Endometrial microvascular endothelial cells (primary cell): Measurements from ENCODE around the gene DMD. TPM values are rescaled to one million over a fixed set of nuclear protein-coding genes. Genes with fewer than 3 reads are reported as not detected.

Experiments used
- in situ Hi-C: cut with HindIII; loops from 2 replicates; pipeline ENCODE4 v1.10.0; 2017; ENCODE audit warnings: low sequenced_read_pairs, low pct_unique_long_range_greater_than_20kb; ENCODE audit errors: inconsistent ontology term
- total RNA-seq: library from RNA; depleted of rRNA; stranded (reverse); fragments of >200 nt; gene quantifications from one replicate; pipeline ENCODE4 v1.2.3, GENCODE V29; 2015; ENCODE audit errors: inconsistent ontology term

The DMD gene
- total RNA-seq, 1 donor from 2014 or later, result 1.2 TPM

DNA sequence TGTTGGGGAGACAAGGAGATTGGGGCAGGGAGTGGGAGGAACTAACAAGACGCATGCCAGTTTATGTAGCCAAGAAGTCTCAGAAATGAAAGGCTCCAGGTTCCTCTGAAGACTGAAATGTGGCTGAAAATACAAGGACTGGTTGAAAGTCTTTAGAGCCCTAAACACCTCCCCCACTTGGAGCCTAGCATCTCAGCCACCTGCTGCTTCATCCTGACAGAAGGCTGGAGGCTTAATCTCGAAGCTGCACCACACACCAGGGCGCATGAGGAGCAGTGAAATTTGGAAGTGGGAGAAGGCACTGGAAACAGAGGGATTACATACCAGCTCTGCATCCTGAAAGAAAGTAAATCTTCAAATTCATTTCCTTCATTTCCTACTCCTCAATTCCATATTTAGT lies 1978.8 kb downstream of the DMD start:
- in situ Hi-C loops, result no loop called here

DNA sequence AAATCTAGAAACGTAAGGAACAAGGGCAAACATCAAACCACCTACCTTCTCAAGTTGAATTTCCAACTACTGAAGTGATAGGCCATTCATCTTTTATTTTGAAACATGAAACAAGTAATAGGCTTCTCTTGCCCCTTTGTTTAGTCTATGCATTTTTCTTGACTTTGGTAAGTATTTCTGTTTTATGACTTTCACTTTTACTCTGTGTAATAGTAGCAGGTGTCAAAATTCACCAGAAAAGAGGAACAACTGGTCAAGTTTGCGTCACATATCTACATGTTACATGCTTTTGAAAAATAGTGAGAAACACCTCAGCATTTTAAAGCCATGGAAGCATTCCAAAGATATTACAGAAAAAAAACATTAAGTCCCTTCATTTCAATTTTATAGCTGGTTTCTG lies 1982.4 kb downstream of the DMD start:
- in situ Hi-C loops, result no loop called here

DNA sequence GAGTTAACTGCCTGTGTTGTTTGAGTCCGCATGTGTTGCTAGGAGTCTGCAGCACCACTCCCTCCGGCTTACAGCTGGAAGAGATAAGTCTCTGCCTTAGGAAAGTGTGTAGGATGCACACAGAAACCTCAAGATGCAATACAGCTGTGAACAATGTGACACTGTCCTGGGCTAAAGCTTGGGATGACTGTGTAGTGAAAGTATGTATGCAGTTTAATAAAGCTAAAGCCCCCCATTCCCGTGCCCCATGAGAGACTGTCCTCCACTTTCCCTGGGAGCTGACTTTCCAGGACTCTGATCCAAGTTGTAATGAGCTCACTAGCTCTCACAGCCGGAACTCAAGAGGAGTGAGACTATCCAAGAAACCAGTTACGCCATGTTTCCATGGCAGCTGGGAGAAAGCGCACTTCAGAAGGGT lies 1982.9 kb downstream of the DMD start:
- in situ Hi-C loops, result no loop called here

DNA sequence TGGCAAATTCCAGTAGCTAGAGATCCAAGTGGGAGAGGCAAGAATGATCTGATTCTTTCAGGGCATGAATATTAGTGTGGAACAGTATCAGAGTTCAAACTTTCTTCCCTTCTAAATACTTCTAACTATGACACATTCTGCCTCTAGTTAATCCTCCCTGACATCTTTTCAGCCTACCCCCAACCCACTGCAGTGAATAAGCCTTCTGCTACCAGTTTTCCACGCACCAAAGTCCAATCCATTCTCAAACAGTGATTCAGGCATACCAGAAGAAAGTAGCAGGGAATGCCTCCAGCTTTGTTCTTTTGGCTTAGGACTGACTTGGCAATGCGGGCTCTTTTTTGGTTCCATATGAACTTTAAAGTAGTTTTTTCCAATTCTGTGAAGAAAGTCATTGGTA lies 1984.1 kb downstream of the DMD start:
- in situ Hi-C loops, result no loop called here

DNA sequence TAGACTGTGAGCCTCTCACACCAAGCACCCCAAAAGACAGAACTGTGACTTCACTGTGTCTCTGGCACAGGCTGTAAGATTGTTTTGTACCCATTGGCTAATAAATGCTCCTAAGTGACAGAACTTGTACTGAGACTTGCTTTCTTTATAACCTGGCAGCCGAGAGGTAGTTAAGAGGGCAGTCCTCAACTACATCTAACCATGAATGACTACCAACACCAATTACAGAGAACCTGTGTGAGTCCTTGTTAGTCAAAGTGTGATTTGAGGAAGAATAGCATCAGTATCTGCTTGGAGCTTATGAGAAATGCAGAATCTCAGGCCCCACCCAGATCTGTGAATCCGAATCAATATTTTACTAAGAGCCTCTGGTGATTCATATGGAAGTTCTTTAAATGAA lies 1985.5 kb downstream of the DMD start:
- in situ Hi-C loops, result no loop called here

DNA sequence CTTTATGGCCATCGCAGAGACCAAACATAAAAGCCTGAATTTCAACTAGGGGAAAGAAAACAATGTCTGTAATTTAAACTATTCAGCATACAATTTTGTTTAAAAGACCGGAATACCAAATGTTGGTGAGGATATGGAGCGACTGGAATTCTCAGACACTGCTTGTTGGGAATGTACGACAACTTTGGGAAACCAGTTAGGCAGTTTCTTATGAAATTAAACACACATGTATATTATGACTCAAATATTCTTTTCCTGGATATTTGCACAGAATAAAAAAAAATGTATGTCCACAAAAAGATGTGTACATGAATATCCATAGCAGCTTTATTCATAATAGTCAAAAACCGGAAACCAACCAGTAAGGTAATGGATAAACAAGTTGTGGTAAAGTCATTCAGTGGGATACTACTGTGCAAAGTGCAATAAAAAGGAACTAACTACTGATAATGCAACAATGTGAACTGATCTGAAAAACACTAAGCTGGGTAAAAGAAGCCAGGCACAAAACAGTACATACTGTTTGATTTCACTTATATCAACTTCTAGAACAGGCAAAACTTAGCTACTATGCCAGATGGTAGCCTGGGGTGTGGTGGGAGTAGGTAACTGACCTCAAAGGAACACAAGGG lies 1986.9 kb downstream of the DMD start:
- in situ Hi-C loops, result no loop called here

DNA sequence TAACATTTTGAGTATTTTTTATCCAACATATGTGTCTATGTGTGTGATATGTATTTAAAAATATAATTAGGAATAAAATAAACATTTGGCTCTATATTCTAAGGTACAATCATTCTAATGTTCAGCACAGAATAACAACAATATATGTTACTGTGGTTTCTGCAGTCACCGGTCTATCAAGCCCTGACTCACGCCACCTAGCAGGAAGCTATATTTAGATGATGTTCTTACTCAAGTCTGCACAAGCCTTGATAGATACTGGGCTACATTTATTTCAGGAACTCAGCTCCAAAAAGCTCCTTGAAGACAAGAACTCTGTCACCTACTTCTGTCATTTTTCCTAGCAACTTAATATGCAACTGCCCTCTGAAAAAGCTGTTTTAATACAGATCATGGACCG lies 1987.5 kb downstream of the DMD start:
- in situ Hi-C loops, result no loop called here

DNA sequence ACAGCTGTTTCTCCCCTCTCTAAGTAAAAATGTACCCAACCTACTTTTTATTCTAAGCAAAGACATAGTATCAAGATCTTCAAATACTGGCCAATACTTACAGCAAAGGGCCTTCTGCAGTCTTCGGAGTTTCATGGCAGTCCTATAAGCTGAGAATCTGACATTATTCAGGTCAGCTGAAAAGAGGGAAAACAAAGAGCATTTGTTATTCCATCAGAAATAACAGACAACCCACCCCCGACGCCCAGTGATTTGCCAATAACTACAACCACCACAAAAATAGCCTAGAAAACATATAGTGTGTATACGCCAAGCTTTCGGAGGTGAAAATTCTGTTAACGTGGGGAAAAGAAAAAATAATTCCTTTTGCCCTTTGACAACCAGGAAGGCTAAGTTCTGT lies 1988.4 kb downstream of the DMD start:
- in situ Hi-C loops, result no loop called here

DNA sequence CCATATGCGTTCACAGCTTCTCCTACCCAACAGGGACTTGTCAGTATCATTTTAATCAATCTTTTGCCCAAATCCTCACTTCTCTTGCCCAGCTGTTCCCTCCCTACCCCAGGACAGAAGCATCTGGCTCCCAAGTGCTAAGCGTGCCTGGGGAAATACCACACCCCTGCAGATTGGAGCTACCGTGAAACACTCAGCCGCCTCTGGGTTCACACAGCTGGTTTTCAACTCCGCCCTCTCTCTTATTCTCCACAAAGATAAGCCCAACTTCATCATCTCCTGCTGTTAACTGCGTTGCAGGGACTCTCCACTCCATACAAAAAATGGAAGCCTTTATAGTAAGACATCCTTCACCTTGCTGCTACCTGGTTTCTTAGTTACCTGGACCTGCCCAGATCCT lies 1992.2 kb downstream of the DMD start:
- in situ Hi-C loops, result no loop called here

DNA sequence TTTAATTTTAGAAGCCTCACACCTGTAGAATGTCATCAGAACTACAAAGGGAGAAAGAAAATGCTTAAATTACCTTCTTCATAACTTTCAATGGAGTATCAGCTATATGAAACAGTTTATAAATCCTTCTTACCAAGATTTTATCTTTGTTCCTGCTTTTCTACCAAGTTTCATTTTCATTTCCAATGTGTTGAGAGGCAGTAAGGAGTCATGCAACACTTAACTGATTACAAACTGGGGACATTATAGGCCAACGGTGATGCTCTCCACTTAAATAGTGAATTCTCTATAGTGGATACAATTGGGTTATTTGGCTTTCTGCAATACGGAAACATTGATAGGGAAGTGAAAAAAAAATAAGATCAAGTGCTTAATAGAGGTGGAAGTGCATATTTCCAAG lies 1994.3 kb downstream of the DMD start:
- in situ Hi-C loops, result no loop called here

DNA sequence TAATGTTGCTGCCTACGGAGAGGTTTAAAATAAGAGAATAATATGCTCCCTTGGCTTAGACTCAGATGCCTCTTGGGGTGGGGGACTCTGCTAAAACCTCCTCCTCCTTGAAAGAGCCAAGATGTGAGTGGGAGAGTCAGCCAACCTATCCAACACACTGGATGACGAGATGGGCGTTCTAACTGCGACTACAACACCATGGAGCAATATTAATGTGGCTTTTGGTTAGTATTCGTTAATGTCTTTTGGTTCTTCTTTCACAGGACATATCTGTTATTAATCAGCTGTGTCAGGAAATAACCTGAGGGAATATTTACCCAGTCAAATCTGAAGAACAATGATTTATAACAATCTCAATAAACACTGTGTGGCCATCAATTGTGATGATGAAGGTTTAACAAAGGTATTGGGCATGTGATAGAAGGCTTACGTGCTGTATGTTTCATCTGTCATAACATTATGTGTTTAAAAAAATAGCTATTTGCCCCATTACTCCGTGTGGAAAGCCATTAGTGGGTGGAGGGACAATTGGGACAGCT lies 1996.0 kb downstream of the DMD start:
- in situ Hi-C loops, result no loop called here

DNA sequence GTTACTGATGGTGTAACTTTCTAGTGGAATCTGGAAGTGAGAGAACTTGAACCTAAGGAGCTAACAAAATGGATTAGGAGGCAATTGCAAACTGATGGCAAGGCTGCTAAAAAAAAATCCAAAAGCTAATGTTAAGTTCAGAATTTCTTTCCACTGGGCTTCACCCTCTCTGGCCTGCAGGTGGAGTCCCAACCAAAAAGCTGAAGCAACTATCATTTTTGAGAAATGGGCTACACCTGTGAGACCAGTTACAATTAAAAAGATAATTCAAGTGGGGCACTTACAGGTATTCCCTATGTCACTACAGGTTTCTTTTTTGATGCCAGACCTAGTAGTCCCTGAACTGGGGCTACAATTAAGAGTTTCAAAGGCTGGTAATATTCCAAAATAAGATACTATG lies 1997.4 kb downstream of the DMD start:
- in situ Hi-C loops, result no loop called here

DNA sequence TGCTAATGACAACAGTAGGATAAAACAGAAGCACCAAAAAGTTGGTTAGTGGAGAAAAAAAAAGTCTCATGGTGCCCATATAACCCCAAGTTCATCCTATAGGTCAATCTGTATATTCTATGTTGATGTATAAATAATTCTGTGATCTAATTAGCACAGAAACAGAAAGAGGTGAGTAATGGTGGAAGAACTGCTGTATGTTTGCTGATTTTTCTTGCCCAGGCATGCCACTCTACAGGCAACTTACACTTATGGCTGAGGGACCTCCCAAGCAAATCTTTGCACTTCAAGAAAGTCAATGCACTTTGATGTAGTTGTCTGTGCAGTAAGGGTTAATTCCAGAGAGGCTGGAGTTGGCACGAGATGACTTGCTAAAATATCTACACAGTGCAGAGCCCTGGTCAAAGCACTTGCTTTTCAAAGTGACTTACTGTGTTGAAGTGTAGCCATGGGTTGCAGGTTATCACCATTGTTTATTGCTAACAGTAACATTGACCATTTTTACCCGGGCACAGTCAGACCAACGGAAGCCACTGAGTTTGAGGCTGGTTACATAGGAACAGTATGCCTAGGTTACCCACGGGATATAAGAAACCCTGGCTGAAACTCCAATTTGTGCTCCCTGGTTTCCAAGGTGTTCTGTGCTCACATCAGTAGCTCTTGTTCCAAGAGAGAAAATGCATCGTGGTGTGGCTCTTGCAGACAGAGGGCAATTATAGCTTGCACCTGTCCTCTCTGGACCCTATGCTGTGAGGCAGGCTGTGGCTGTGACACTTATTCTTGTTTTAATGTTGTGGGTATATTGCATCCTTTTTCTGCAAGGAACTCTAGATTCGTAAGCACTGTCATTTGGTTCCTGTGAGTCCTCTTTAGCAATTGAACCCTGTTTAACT lies 1998.2 kb downstream of the DMD start:
- in situ Hi-C loops, result no loop called here

DNA sequence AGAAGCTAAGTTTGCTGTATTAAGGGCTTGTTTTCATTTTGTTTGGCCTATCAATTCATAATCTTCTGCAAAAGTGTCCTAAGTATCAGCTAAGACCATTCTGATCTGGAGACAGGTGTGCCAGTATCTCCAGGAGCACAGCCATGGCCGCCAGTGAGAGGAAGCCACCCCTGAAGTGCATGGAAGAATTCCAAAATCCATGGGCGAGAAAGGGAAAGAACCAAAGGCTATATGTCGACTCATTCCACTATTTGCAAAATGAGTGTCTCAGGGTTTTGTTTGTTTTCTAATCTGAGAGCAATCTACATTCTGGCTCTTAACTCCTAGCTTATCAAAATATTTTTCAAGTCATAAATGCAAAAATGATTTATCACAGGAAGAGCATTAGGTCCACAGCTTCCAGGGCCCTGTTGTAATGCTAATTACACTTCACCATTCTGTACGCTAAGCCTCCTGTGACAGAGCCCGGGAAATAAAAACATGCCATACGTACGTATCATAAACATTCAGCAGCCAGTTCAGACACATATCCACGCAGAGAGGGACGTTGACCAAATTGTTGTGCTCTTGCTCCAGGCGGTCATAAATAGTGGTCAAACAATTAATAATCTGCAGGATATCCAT lies 2002.2 kb downstream of the DMD start:
- in situ Hi-C loops, result no loop called here

DNA sequence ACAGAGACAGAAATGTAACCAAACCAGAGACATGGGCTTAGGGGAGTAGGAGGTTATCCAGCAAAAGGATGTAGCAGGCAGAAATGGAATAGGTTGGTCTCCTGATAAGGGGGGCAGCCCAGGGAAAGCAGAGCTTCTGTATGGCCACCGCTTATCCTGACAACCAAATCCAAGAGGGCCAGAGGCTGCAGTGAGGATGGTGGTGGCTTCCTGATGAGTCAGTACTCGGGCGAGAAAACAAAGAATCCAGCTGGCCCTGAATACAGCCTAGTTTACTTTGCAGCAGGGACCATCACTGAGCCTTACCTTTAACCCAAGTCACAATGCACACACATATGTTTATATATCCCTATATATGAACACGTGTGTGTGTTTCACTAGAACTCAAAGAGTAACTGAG lies 2009.8 kb downstream of the DMD start:
- in situ Hi-C loops, result no loop called here

DNA sequence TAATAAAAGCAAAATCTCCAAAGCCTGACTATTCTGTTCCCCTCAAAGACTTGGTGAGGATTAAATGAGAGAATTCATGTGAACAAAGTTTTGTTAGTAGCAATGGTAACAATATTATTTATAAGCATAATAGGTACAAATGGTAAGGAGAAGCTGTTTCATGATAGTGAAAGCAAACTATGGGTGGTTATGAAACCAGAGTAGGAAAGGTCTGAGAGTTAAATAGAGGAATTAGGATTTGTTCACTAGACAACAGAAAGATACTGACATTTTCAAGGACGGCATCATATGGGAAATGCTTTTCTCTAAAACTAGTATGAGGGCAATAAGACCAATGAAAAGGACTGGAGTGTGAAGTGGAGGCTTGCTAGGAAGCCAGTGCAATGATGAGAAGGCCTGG lies 2010.9 kb downstream of the DMD start:
- in situ Hi-C loops, result no loop called here

DNA sequence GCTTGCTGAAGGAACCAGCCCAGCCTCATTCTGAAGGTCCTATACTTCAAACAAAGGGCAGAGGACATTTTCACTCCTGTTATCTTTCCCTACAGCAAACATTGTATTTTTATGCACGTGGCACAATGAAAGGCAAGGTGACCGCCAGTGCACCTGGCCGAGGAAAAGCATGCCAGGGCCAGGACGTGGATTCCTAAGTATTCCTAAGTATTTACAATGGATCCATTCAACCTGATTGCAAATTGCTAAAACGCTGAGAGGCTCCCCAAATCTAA lies 2011.6 kb downstream of the DMD start:
- in situ Hi-C loops, result no loop called here

DNA sequence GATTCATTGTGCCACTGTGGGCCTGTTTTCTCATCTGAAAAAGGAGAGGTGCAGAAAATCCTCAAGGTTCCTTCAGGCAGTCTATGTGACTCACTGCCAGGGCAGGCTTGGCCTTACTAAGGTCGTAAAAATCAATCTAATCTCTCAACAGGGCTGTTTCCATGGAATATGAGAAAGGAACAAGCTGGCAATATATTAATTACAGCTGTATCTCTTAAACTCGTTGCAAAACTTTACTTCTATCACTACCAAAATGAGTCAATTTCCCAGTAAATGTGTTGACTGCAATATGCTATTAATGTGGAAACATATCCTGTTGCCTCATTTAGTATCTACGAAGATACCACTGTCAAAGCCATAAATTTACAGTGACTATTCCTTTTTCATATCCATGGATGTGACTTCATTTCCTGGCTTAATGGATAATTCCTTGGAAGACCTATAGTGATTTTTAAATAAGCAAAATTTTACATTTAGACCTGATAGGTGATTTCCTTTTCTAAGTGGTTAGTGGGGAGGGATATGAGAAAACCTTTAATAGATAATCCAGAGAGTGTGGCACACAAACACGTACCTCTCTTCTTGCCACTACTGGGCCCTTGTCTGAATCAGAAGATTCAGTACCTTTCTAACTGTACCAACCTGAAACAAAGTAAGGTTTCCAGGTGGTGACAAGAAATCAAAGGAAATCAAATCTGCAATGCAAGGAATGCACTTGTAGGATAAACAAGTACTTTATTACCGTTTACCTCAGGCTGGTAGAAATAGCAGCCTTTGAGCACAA lies 2012.1 kb downstream of the DMD start:
- in situ Hi-C loops, result no loop called here

DNA sequence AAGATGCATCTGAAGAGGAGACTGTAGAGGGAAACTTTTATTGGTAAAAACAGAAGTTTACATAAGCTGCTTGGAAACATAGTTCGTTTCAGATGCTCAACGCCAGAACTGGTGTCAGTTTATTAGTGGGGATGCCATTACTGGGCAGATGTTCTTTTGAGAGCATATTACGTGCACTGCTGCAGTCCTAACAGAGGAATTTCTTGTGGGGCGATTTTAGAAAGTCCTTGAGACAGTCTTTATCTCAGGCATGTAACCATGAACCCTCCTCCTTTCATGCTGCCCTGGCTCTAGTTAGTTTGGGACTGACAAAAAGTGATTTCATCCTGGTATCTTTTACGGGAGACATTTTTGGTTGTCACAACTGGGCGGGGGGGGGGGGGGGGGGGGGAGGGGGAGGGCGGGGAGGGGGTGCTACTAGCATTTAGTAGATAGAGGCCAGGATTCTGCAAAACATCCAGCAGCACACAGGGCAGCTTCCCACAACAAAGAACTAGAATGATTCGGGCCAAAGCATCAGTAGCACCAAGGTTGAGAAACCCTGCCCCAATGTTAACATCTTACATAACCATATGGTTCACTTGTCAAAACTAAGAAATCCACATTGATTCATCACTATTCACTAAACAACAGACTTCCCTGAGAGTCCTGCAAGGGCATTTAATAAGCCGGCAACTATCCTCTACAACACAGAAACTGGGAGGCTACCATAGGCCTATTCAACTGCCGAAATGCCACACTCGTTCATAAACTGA lies 2021.0 kb downstream of the DMD start:
- in situ Hi-C loops, result no loop called here
